ENCODE measurements around the gene PRKAG3. TPM values are rescaled to one million over a fixed set of nuclear protein-coding genes. Genes with fewer than 3 reads are reported as not detected.

PRKAG3 gene
- total RNA-seq, 1 experiment from 2014 or later: not detected

DNA sequence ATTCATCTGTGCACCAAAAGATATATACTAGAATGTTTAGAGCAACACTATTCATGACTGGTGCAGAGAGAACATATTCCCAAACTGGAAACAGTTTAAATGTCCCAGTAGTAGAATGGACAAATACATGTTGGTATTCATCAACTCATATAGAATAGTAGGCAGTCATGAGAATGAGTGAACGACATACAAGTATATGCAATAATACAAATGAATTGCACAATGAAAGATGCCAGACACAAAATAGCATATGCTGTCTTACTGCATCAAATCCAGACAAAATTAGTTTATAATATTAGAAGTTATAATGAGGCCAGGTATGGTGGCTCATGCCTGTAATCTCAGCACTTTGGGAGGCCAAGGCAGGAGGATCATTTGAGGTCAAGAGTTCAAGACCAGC lies 8.3 kb upstream of the PRKAG3 start:
- Mint-ChIP-seq H3K4me3 (ENCODE audit: low read depth, unreplicated experiment) (no peak overlapping the region), H3K36me3 (ENCODE audit: insufficient read depth, unreplicated experiment) (no peaks in the 10 kb centered on the region), H3K9me3 (ENCODE audit: low read depth, unreplicated experiment) (peaks cover 6% of the 10 kb centered on the region), H3K4me1 (ENCODE audit: low read depth, unreplicated experiment) (peaks cover 2% of the 10 kb centered on the region), H3K27me3 (ENCODE audit: unreplicated experiment) (peaks cover 8% of the 10 kb centered on the region), H3K27ac (ENCODE audit: unreplicated experiment) (no peak overlapping the region)
- no TSS peak for BruUV-seq (replicated peaks)
- intact Hi-C loops (cut with micrococcal nuclease; ENCODE audit: unreplicated experiment): no loop called here
- no peak for DNase-seq
- CTCF ChIA-PET: no interaction called here
- no peak for TF ChIP-seq CTCF (IDR thresholded peaks at IDR 0.05; ENCODE audit: unreplicated experiment)

GRCh38 chr2:218839430-218839829 lies 7.8 kb upstream of the PRKAG3 start:
- TF ChIP-seq CTCF (IDR thresholded peaks at IDR 0.05; ENCODE audit: unreplicated experiment): no peak

DNA sequence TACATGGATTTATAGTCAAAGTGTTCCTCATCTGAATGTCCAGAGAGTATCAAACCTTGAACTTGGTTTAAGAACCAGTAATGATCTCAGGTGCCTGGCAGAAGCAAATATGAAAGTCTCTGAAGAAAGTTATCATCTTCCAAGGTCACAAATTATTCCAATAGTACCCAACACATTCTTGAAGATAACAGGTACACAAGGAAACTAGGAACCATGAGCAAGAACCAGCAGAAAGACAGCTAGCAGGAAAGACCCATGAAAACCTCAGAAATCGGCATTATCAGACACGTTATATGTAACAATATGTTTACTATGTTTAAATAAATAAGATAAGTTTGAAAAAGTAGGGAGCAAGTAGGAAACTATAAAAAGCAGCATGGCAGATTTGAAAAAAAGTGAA lies 5.9 kb upstream of the PRKAG3 start:
- intact Hi-C loops (cut with micrococcal nuclease; ENCODE audit: unreplicated experiment): no loop called here
- Mint-ChIP-seq H3K9me3 (ENCODE audit: low read depth, unreplicated experiment) (peaks cover 4% of the 10 kb centered on the region), H3K27me3 (ENCODE audit: unreplicated experiment) (peaks cover 20% of the 10 kb centered on the region), H3K27ac (ENCODE audit: unreplicated experiment) (no peak overlapping the region), H3K36me3 (ENCODE audit: insufficient read depth, unreplicated experiment) (no peaks in the 10 kb centered on the region), H3K4me1 (ENCODE audit: low read depth, unreplicated experiment) (peaks cover 16% of the 10 kb centered on the region), H3K4me3 (ENCODE audit: low read depth, unreplicated experiment) (no peak overlapping the region)
- CTCF ChIA-PET: no interaction called here
- no TSS peak for BruUV-seq (replicated peaks)
- no peak for TF ChIP-seq CTCF (IDR thresholded peaks at IDR 0.05; ENCODE audit: unreplicated experiment)
- DNase-seq: no peak

More at GRCh38 chr2:218839430-218839829, 7.8 kb upstream of the PRKAG3 start:
- H3K9me3 Mint-ChIP-seq (ENCODE audit: low read depth, unreplicated experiment): peaks cover 6% of the 10 kb centered on the region
- no peaks in the 10 kb centered on the region for H3K36me3 Mint-ChIP-seq (ENCODE audit: insufficient read depth, unreplicated experiment)
- H3K27me3 Mint-ChIP-seq (ENCODE audit: unreplicated experiment): peaks cover 8% of the 10 kb centered on the region
- peaks cover 6% of the 10 kb centered on the region for H3K4me1 Mint-ChIP-seq (ENCODE audit: low read depth, unreplicated experiment)
- no peak overlapping the region for H3K4me3 Mint-ChIP-seq (ENCODE audit: low read depth, unreplicated experiment)
- intact Hi-C loops (cut with micrococcal nuclease; ENCODE audit: unreplicated experiment): no loop called here
- H3K27ac Mint-ChIP-seq (ENCODE audit: unreplicated experiment): no peak overlapping the region
- no peak for DNase-seq
- no TSS peak for BruUV-seq (replicated peaks)
- CTCF ChIA-PET: interaction anchor here (0.8 kb wide), 1 partner anchor 12 kb away, joined by 3 read pairs; no protein-coding TSS in a partner anchor

DNA sequence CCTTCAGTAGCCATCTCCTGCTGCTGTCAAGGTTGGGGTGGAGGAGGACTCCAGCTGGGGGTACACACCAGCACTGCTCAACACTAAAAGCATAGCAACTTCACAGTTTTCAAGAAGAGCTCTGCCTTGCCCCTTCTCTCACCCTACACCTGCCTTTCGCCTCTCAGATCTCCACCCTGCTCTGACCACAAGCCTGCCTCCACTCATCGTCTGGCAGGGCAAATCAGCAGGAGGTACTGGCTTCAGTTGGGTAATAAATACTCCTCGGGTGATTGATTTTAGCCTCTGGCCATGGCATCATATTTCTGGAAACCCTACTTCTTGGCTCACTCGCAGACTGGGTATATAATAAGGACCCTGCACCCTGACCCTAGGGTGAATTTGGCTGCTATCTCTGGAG lies 3.1 kb upstream of the PRKAG3 start:
- peaks cover 22% of the 10 kb centered on the region for H3K4me1 Mint-ChIP-seq (ENCODE audit: low read depth, unreplicated experiment)
- H3K36me3 Mint-ChIP-seq (ENCODE audit: insufficient read depth, unreplicated experiment): no peaks in the 10 kb centered on the region
- CTCF ChIA-PET: interaction anchor here (0.9 kb wide), 1 partner anchor 147 kb away, joined by 3 read pairs; no protein-coding TSS in a partner anchor
- BruUV-seq (replicated peaks): no TSS peak
- no peak overlapping the region for H3K27ac Mint-ChIP-seq (ENCODE audit: unreplicated experiment)
- no peak overlapping the region for H3K4me3 Mint-ChIP-seq (ENCODE audit: low read depth, unreplicated experiment)
- peaks cover 45% of the 10 kb centered on the region for H3K27me3 Mint-ChIP-seq (ENCODE audit: unreplicated experiment)
- TF ChIP-seq CTCF (IDR thresholded peaks at IDR 0.05; ENCODE audit: unreplicated experiment): no peak
- DNase-seq: peak; percentile 41
- H3K9me3 Mint-ChIP-seq (ENCODE audit: low read depth, unreplicated experiment): peaks cover 4% of the 10 kb centered on the region
- intact Hi-C loops (cut with micrococcal nuclease; ENCODE audit: unreplicated experiment): no loop called here
